ENCODE measurements around the gene CACTIN.

- no peak for TF ChIP-seq EP300 (IDR thresholded peaks at IDR 0.05)
- TF ChIP-seq CTCF (IDR thresholded peaks at IDR 0.05) = no peak
These were observed 23.3 kb upstream of the CACTIN start for GRCh38 chr19:3649888-3650287.
